HG02943 (cell line): Measurements from ENCODE around the gene NLK.
"Not testable (repeated sequence)": the region's sequence is repeated elsewhere in the genome, so short reads cannot be mapped to it uniquely, and the experiment has no call there.

ENCODE experiments used
- ATAC-seq: cut with Tn5 transposase; IDR thresholded peaks from one replicate; pipeline ENCODE4 v1.9.1; 2021; ENCODE audit warnings: mild to moderate bottlenecking, low read depth, moderate library complexity; ENCODE audit not compliant: unreplicated experiment

Gene NLK

DNA sequence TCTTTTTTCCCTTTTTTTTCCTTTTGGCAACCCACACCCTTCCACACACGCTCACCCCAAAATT is at the start of gene NLK:
NLK (plus strand) TSS at position 21 of the 64 bp plus-strand sequence. CDS start 197 bp downstream, outside the sequence.
- ATAC-seq: no peak

DNA sequence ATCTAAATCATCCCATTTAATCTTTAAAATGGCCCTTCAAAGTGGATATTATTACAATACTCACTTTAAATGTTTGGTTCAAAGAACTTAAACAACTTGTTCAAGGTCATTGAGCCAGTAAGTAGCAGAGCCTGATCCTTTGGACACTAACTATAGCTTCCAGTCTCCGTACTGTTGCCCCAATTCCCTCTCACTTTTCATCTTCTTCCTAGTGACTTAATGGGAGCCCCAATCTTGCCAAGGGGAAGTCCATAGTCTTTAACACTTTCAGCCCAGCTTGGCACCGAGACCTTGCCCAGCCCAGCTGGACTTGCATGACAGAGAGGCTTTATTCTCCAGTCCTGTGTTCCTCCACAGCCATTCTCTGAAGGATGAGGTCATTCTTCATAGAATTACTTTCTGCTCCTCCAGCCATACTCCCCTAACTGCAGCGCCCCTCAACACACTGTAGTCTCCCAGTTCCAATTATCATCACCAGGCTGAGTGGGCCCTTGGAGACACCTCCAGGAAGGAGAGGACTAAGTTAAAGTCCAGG is 49.2 kb upstream of the NLK start:
- no peak for ATAC-seq

- no peak for ATAC-seq
Measured at GRCh38 chr17:27993723-27994310, 48.7 kb upstream of the NLK start.

DNA sequence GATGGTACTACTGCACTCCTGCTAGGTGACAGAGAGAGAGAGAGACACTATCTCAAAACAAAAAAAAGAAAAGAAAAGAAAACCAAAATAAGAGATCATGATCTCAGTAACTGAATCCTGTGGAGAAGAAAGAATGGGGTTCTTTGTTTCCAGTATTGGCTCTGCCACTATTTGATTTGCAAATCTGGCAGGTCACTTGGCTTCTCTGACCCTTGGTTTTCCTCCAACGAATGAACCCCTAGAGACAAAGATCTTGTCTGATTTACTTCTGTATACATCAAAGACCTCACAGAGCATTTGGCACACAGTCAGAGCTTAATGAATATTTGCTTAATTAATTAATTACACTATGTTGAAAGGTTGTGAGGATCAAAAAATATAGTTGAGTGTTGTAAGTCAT is 47.9 kb upstream of the NLK start:
- ATAC-seq: no peak

DNA sequence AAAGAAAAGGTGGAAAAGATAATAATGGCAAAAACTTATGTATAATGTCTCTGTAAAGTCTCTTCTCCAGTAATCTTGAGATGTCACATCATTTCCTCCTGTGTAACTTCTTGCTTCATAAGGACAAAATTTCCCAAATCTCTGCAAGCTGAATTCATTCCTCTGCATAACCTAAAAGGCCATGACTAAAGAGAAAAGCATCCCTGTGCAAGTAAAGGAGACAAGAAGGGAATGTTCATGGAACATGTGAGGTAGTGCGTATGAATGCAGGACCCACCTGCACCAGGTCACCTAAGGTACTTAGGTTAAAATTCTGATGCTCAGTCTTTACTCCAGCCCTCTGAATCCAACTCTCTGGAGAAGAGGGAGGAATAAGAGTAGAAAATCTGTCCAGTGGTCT is 46.9 kb upstream of the NLK start:
- ATAC-seq: no peak

GRCh38 chr17:27996202-27997043 is 46.1 kb upstream of the NLK start:
- no peak for ATAC-seq

- no peak for ATAC-seq
Measured at GRCh38 chr17:27997044-27997401, 45.5 kb upstream of the NLK start.

DNA sequence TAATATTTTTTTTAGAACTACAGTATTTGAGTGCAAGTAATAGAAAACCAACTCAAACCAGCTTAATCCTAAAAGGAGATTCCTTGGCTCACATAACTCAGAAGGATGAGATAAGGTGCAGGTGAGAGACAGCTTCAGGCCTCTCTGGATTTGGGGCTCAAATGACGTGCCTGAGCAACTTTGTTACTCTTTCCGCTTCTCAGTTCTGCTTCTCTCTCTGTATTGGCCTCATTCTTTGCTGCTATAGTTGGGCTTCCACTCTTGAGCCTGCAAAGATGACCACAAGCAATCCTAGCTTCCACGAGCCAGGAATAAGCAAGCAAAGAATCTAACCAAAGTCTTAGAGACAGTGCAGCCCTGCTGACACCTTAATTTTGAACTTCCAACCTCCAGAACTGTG is 45.0 kb upstream of the NLK start:
- no peak for ATAC-seq

DNA sequence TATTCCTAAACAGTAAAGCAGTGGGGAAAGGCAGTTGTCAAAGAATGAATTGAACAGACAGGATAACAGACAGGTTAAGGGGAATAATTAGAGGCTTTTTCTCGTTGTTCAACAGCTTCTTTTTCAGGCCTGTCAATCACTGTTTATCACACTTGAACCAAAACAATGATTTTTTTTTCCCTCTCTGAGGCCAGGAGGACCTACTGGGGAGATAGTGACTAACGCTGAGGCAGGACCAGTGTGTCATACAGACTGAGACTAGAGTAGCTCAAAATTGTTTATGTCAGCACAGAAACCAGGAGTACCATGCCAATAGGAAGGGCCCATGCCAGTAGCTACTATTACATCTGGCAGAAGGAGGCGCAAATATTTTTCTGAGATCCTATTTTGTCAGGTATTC is 41.3 kb upstream of the NLK start:
- no peak for ATAC-seq

DNA sequence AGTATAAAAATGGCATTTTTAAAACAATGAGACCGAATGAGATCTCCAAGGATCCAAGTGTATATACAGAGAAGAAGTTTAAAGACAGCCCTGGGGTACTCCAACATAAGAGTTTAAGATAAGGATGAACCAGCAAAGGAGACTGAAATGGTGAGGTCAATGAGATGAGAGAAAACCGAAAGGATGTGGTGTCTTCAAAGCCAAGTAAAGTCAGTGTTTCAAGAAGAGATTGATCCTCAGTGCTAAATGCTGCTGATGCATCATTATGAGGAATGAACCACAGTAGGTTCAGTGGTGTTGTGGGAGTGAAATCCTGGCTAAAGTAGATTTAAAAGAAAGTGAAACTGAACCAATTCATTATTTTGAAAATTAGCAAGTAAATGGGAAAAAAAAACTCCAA is 38.1 kb upstream of the NLK start:
- ATAC-seq: no peak

DNA sequence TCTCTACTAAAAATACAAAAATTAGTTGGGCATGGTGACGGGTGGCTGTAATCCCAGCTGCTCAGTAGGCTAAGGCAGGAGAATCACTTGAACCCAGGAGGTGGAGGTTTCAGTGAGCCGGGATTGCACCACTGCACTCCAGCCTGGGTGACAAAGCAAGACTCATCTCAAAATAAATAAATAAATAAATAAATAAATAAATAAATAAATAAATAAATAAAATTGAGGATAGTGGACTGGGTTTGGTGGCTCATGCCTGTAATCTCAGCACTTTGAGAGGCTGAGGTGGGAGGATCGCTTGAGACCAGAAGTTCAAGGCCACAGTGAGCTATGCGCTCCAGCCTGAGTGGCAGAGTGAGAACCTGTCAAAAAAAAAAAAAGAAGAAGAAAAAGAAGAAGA is 34.6 kb upstream of the NLK start:
- ATAC-seq: not testable (repeated sequence)

GRCh38 chr17:28008513-28008912 is 34.0 kb upstream of the NLK start:
- no peak for ATAC-seq

DNA sequence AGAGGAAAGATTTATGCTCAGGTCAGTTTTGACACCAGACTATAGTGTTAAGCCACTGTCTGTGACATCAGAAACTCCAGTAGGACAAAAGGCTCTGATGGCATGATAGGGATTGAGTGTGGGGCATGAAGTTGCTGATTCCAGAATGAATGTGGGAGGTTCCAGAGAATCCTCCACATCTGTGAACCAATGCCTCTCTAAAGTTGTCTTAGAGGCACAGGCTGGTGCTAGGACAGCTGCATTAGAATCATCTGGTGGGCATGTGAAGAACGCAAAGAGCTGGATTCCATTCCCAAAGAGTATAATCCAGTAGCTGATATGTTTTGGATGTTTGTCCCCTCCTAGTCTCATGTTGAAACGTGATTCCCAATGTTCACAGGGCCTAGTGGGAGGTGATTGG is 32.1 kb upstream of the NLK start:
- no peak for ATAC-seq

DNA sequence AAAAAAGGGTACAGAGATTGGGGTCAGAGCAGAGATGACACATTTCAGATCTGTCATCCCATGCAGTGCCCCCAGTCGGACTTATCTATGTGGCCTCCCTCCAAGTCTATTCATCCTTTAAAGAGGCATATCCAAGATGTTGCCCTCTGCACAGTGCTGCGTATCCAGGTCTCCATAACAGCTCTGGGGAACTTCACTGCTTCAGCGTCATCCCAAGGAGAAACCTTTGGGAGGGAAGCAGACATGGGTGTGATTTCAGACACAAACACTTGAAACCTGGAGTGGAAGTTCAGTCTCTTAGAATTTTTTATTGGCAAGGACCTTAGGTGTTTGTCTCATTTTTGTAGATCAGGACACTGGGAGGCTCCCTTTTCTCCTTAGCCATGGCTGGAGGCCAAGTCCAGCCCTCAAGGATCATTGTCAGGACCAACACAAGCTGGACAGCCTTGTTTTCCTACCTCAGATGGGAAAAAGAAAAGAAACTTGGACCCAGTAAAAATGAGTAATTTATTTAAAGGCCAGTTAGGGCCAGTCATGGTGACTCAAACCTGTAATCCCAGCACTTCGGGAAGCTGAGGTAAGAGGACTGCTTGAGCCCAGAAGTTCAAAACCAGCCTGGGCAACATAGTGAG is 23.9 kb upstream of the NLK start:
- no peak for ATAC-seq

GRCh38 chr17:28020515-28020914 is 22.0 kb upstream of the NLK start:
- no peak for ATAC-seq

DNA sequence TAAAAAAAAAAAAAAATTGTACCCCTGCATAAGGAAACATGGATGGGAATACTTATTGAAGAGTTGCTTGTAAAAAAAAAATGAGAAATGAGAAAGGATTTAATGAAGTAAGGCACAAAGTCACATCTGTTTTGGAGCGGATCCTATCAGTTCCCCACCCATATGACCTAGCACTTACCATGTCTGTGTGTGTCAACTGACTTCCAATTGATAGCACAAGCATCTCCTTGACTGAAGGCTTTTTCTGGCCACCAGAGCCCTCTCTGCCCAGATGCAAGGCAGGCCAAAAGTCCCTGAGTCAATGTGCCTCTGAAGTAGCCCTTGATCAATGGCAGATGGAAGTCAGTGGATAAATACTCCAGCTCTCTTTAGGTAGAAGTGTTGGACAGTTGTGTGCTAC is 13.4 kb upstream of the NLK start:
- no peak for ATAC-seq

GRCh38 chr17:28030386-28030785 is 12.1 kb upstream of the NLK start:
- no peak for ATAC-seq

DNA sequence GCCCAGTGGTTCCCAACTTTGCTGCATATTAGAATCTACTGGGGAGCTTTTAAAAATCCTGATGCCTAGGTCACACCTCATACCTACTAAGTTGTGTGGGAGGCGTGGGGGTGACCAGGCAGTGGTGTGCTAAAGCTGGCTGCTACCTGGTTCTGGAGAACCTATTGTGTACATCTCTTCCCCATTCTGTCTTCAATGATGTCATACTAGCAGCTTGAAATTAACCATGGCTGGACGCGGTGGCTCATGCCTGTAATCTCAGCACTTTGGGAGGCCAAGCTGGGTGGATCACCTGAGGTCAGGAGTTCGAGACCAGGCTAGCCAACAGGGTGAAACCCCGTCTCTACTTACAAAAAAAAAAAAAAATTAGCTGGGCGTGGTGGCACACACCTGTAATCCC is 11.3 kb upstream of the NLK start:
- no peak for ATAC-seq

DNA sequence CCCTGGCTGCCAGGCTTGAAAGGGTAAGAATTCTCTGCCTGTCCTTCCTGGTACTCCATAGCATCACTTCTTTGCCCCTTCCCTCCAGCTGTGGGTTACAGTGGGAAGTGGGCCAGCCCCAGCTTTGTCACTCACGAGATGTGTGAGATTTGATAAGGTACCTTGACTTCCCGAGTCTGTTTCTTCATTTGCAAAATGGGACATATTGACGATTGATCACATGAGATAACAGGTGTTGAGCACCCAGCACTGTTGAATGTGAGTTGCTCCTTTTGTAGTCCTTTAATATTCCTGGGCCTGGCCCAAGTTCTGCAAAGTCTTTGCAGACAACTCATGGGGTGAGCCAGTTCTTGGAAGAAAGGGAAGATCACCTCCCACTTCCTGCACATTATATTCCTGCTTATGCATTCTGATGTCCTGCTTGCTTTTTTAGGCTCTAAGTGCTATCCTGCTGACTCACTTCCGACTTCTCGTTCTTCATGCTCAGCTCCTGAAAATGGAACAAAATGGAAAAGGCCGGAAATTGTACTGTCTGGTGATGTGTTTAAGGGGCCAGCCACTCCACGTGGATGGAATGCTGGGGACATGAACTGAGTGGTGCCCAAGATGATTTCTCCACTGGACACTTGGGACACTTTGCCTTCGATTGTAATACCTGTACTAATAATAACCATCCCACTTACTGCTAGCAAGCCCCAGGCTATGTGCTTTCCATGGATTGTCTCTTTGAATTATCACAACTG is 8.3 kb upstream of the NLK start:
- ATAC-seq: no peak

GRCh38 chr17:28035452-28035851 is 7.0 kb upstream of the NLK start:
- not testable (repeated sequence) for ATAC-seq

DNA sequence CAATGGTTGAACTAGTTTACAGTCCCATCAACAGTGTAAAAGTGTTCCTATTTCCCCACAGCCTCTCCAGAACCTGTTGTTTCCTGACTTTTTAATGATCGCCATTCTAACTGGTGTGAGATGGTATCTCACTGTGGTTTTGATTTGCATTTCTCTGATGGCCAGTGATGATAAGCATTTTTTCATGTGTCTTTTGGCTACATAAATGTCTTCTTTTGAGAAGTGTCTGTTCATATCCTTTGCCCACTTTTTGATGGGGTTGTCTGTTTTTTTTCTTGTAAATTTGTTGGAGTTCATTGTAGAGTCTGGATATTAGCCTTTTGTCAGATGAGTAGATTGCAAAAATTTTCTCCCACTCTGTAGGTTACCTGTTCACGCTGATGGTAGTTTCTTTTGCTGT is 6.6 kb upstream of the NLK start:
- ATAC-seq: not testable (repeated sequence)

DNA sequence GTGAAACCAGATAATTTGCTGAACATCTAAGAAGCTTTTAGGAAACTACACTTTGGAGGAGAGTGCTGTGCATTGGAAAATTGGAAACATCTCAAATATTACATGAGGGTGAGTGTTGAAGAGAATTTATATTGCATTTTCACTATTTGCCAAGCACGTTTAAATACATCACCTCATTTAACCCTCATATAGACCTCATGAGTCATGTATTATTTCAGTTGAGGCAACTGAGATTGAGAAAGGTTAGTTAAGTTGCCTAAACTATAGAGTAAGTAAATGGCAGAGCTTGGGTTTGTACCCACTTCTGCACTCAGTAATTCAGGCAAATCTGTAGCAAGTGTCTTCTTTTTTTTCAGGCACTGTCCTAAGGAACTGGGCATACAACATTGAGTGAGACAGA is 3.7 kb upstream of the NLK start:
- no peak for ATAC-seq
